ENCODE measurements around the gene EPHA7.

The EPHA7 gene

DNA sequence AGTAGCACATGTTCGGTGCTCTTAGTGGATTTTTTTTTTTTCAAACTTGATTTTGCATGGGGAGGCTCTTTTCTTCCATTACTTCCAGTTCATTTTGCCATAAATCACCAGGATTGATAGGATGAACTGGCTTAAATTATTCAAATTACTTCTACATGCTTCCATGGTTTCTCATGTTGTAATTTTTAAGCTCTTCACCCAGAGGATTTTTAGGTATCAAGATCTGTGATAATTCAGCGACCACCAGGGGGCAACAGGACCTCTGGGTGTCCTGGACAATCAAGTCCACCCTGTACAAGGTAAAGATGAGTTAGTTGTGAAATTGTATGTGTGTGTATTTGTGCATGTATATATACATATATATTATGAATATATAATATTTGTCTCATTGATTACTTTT is 4.2 kb upstream of the EPHA7 start:
- Histone ChIP-seq H3K27ac (ENCODE audit: low read depth, low read length) (no peak overlapping the region), H3K4me2 (ENCODE audit: low read length) (no peak overlapping the region), H3K4me3 (ENCODE audit: low read depth, low read length) (no peak overlapping the region), H3K4ac (ENCODE audit: low read depth, low read length) (no peak overlapping the region), H3K27me3 (ENCODE audit: insufficient read depth, low read length) (peaks cover under 1% of the 10 kb centered on the region), H3K4me1 (ENCODE audit: control insufficient read depth in 1 of 2, insufficient read depth in 2 of 2, low read length in 2 of 2) (no peaks in the 10 kb centered on the region), H3K9me3 (ENCODE audit: insufficient read depth, low read depth, low read length) (no peaks in the 10 kb centered on the region), H3K18ac (ENCODE audit: low read length) (no peak overlapping the region), H2BK12ac (ENCODE audit: low read length) (no peak overlapping the region), H2AFZ (ENCODE audit: insufficient read depth, low read length, poor library complexity) (no peak overlapping the region), H3K36me3 (ENCODE audit: control insufficient read depth in 1 of 2, insufficient read depth in 2 of 2, low read length in 2 of 2) (no peaks in the 10 kb centered on the region), H4K8ac (ENCODE audit: low read depth, low read length) (no peak overlapping the region), H2BK5ac (ENCODE audit: low read depth, low read length, poor library complexity) (no peak overlapping the region), H2AK5ac (ENCODE audit: low read length) (no peak overlapping the region), H3K79me2 (ENCODE audit: control insufficient read depth, insufficient read depth, low read length, poor library complexity) (no peaks in the 10 kb centered on the region), H3K79me1 (ENCODE audit: low read length) (no peaks in the 10 kb centered on the region), H3K23ac (ENCODE audit: low read length) (no peak overlapping the region), H3K14ac (ENCODE audit: low read length) (no peak overlapping the region), H4K91ac (ENCODE audit: low read depth, low read length) (no peak overlapping the region), H3K9ac (ENCODE audit: low read length) (no peak overlapping the region), H4K12ac (ENCODE audit: low read depth, low read length) (no peak overlapping the region), H2BK120ac (ENCODE audit: insufficient read depth, low read length, poor library complexity) (no peak overlapping the region)
- peak in 1 of 2 donors; percentile 33 for DNase-seq
- no CpG with 5 or more reads among the region's 2 CpGs for WGBS (ENCODE audit: extremely low coverage, insufficient coverage, insufficient read length)

GRCh38 chr6:93420163-93420795 is 920 bp upstream of the EPHA7 start:
- no peak for DNase-seq
- Histone ChIP-seq H3K36me3 (ENCODE audit: control insufficient read depth in 1 of 2, insufficient read depth in 2 of 2, low read length in 2 of 2) (no peaks in the 10 kb centered on the region), H3K79me2 (ENCODE audit: control insufficient read depth, insufficient read depth, low read length, poor library complexity) (no peaks in the 10 kb centered on the region), H3K4me2 (ENCODE audit: low read length) (peak overlapping the region; percentile 78), H3K27ac (ENCODE audit: low read depth, low read length) (no peak overlapping the region), H2BK120ac (ENCODE audit: insufficient read depth, low read length, poor library complexity) (no peak overlapping the region), H3K27me3 (ENCODE audit: insufficient read depth, low read length) (peaks cover 22% of the 10 kb centered on the region), H4K8ac (ENCODE audit: low read depth, low read length) (no peak overlapping the region), H3K4ac (ENCODE audit: low read depth, low read length) (no peak overlapping the region), H3K79me1 (ENCODE audit: low read length) (no peaks in the 10 kb centered on the region), H4K12ac (ENCODE audit: low read depth, low read length) (no peak overlapping the region), H3K4me3 (ENCODE audit: low read depth, low read length) (no peak overlapping the region), H3K18ac (ENCODE audit: low read length) (no peak overlapping the region), H3K14ac (ENCODE audit: low read length) (no peak overlapping the region), H2AFZ (ENCODE audit: insufficient read depth, low read length, poor library complexity) (no peak overlapping the region), H3K9ac (ENCODE audit: low read length) (no peak overlapping the region), H3K4me1 (ENCODE audit: control insufficient read depth in 1 of 2, insufficient read depth in 2 of 2, low read length in 2 of 2) (peaks cover 4 to 8% of the 10 kb centered on the region in 2 experiments), H3K9me3 (ENCODE audit: insufficient read depth, low read depth, low read length) (no peaks in the 10 kb centered on the region), H2BK12ac (ENCODE audit: low read length) (no peak overlapping the region), H2AK5ac (ENCODE audit: low read length) (no peak overlapping the region), H4K91ac (ENCODE audit: low read depth, low read length) (no peak overlapping the region), H2BK5ac (ENCODE audit: low read depth, low read length, poor library complexity) (no peak overlapping the region), H3K23ac (ENCODE audit: low read length) (no peak overlapping the region)
- no CpG with 5 or more reads among the region's 14 CpGs for WGBS (ENCODE audit: extremely low coverage, insufficient coverage, insufficient read length)

GRCh38 chr6:93418408-93419303 is 703 bp downstream of the EPHA7 start:
- no peak overlapping the region for H2AK5ac ChIP-seq (ENCODE audit: low read length)
- H3K9ac ChIP-seq (ENCODE audit: low read length): no peak overlapping the region
- H3K27me3 ChIP-seq (ENCODE audit: insufficient read depth, low read length): peaks cover 22% of the 10 kb centered on the region
- no CpG with 5 or more reads among the region's 89 CpGs for WGBS (ENCODE audit: extremely low coverage, insufficient coverage, insufficient read length)
- peaks cover 4 to 8% of the 10 kb centered on the region in 2 experiments for H3K4me1 ChIP-seq (ENCODE audit: control insufficient read depth in 1 of 2, insufficient read depth in 2 of 2, low read length in 2 of 2)
- H3K4me3 ChIP-seq (ENCODE audit: low read depth, low read length): peak overlapping the region; percentile 77
- H3K4me2 ChIP-seq (ENCODE audit: low read length): peak overlapping the region; percentile 95
- no peak overlapping the region for H4K8ac ChIP-seq (ENCODE audit: low read depth, low read length)
- no peak overlapping the region for H4K12ac ChIP-seq (ENCODE audit: low read depth, low read length)
- no peak overlapping the region for H3K14ac ChIP-seq (ENCODE audit: low read length)
- H4K91ac ChIP-seq (ENCODE audit: low read depth, low read length): no peak overlapping the region
- H2AFZ ChIP-seq (ENCODE audit: insufficient read depth, low read length, poor library complexity): peak overlapping the region; percentile 11
- H3K9me3 ChIP-seq (ENCODE audit: insufficient read depth, low read depth, low read length): no peaks in the 10 kb centered on the region
- no peak overlapping the region for H3K4ac ChIP-seq (ENCODE audit: low read depth, low read length)
- no peaks in the 10 kb centered on the region for H3K79me1 ChIP-seq (ENCODE audit: low read length)
- H2BK5ac ChIP-seq (ENCODE audit: low read depth, low read length, poor library complexity): no peak overlapping the region
- H3K18ac ChIP-seq (ENCODE audit: low read length): no peak overlapping the region
- no peak overlapping the region for H3K27ac ChIP-seq (ENCODE audit: low read depth, low read length)
- H2BK12ac ChIP-seq (ENCODE audit: low read length): no peak overlapping the region
- no peaks in the 10 kb centered on the region for H3K79me2 ChIP-seq (ENCODE audit: control insufficient read depth, insufficient read depth, low read length, poor library complexity)
- H3K36me3 ChIP-seq (ENCODE audit: control insufficient read depth in 1 of 2, insufficient read depth in 2 of 2, low read length in 2 of 2): no peaks in the 10 kb centered on the region
- H2BK120ac ChIP-seq (ENCODE audit: insufficient read depth, low read length, poor library complexity): no peak overlapping the region
- H3K23ac ChIP-seq (ENCODE audit: low read length): no peak overlapping the region
- DNase-seq: peak in 1 of 2 donors; percentile 15

- WGBS (ENCODE audit: extremely low coverage, insufficient coverage, insufficient read length): no CpG with 5 or more reads among the region's 5 CpGs
These were observed 1.3 kb downstream of the EPHA7 start for GRCh38 chr6:93418033-93418407.

More at GRCh38 chr6:93418033-93418407, 1.3 kb downstream of the EPHA7 start:
- peaks cover 4 to 8% of the 10 kb centered on the region in 2 experiments for H3K4me1 ChIP-seq (ENCODE audit: control insufficient read depth in 1 of 2, insufficient read depth in 2 of 2, low read length in 2 of 2)
- H3K27ac ChIP-seq (ENCODE audit: low read depth, low read length): no peak overlapping the region
- H3K14ac ChIP-seq (ENCODE audit: low read length): no peak overlapping the region
- no peak overlapping the region for H3K9ac ChIP-seq (ENCODE audit: low read length)
- no peak overlapping the region for H2BK5ac ChIP-seq (ENCODE audit: low read depth, low read length, poor library complexity)
- no peaks in the 10 kb centered on the region for H3K9me3 ChIP-seq (ENCODE audit: insufficient read depth, low read depth, low read length)
- no peak overlapping the region for H2AFZ ChIP-seq (ENCODE audit: insufficient read depth, low read length, poor library complexity)
- H3K27me3 ChIP-seq (ENCODE audit: insufficient read depth, low read length): peaks cover 22% of the 10 kb centered on the region
- H2BK120ac ChIP-seq (ENCODE audit: insufficient read depth, low read length, poor library complexity): no peak overlapping the region
- no peak overlapping the region for H3K23ac ChIP-seq (ENCODE audit: low read length)
- H3K79me1 ChIP-seq (ENCODE audit: low read length): no peaks in the 10 kb centered on the region
- no peak overlapping the region for H3K18ac ChIP-seq (ENCODE audit: low read length)
- no peak overlapping the region for H2AK5ac ChIP-seq (ENCODE audit: low read length)
- H3K4me3 ChIP-seq (ENCODE audit: low read depth, low read length): peak overlapping the region; percentile 77
- no peaks in the 10 kb centered on the region for H3K36me3 ChIP-seq (ENCODE audit: control insufficient read depth in 1 of 2, insufficient read depth in 2 of 2, low read length in 2 of 2)
- no peaks in the 10 kb centered on the region for H3K79me2 ChIP-seq (ENCODE audit: control insufficient read depth, insufficient read depth, low read length, poor library complexity)
- no peak for DNase-seq
- no peak overlapping the region for H4K12ac ChIP-seq (ENCODE audit: low read depth, low read length)
- H4K91ac ChIP-seq (ENCODE audit: low read depth, low read length): no peak overlapping the region
- H2BK12ac ChIP-seq (ENCODE audit: low read length): no peak overlapping the region
- peak overlapping the region; percentile 95 for H3K4me2 ChIP-seq (ENCODE audit: low read length)
- H4K8ac ChIP-seq (ENCODE audit: low read depth, low read length): no peak overlapping the region
- no peak overlapping the region for H3K4ac ChIP-seq (ENCODE audit: low read depth, low read length)

All from trophoblast cell (in vitro differentiated cells and primary cell).